D341Med (cell line): ENCODE data around the gene EFNA2.

Source experiments
- DNase-seq: peaks from one replicate; pipeline ENCODE4 v3.0.0; 2012; ENCODE audit warnings: low spot score

The EFNA2 gene

GRCh38 chr19:1272423-1273262 is 13.0 kb upstream of the EFNA2 start:
- no peak for DNase-seq

GRCh38 chr19:1273263-1274041 is 12.2 kb upstream of the EFNA2 start:
- DNase-seq: no peak

GRCh38 chr19:1274081-1274851 is 11.4 kb upstream of the EFNA2 start:
- no peak for DNase-seq

GRCh38 chr19:1274852-1275259 is 10.8 kb upstream of the EFNA2 start:
- peak; percentile 45 for DNase-seq

GRCh38 chr19:1275260-1275975 is 10.3 kb upstream of the EFNA2 start, which contains the start of gene FAM174C:
Gene FAM174C (plus strand): TSS chr19:1275530. CDS start chr19:1275550, 20 bp downstream.
- DNase-seq: peak; percentile 96

- no peak for DNase-seq
These were observed 9.6 kb upstream of the EFNA2 start for GRCh38 chr19:1275976-1276627.

GRCh38 chr19:1276628-1277022 is 9.0 kb upstream of the EFNA2 start:
- DNase-seq: no peak

- no peak for DNase-seq
These were observed 8.6 kb upstream of the EFNA2 start for GRCh38 chr19:1277061-1277460.

GRCh38 chr19:1278074-1278473 is 7.6 kb upstream of the EFNA2 start:
- no peak for DNase-seq

- DNase-seq: no peak
These were observed 6.7 kb upstream of the EFNA2 start for GRCh38 chr19:1278713-1279660.

- peak; percentile 85 for DNase-seq
These were observed 5.8 kb upstream of the EFNA2 start for GRCh38 chr19:1279782-1280341.

- no peak for DNase-seq
These were observed 4.8 kb upstream of the EFNA2 start for GRCh38 chr19:1280636-1281568.

GRCh38 chr19:1281569-1282287 is 3.9 kb upstream of the EFNA2 start:
- DNase-seq: no peak

GRCh38 chr19:1282588-1283206 is 3.0 kb upstream of the EFNA2 start:
- no peak for DNase-seq

- no peak for DNase-seq
These were observed 2.3 kb upstream of the EFNA2 start for GRCh38 chr19:1283207-1283916.

GRCh38 chr19:1283917-1284292 is 1.8 kb upstream of the EFNA2 start:
- DNase-seq: no peak
